MM.1S (cell line): ENCODE results near the gene IQCK.

Source experiments
- DNase-seq: peaks from one replicate; pipeline ENCODE4 v3.0.0-alpha.2; 2015
- H2AFZ ChIP-seq: fragments of 300-600 bp; sonication (generic); 2 replicates; pipeline ENCODE4 v1.6.0; 2016; ENCODE audit warnings: antibody characterized with exemption, low read length
- H3F3A ChIP-seq: fragments of 300-600 bp; sonication (generic); 2 replicates; pipeline ENCODE4 v1.6.1; 2016; ENCODE audit warnings: mild to moderate bottlenecking, antibody characterized with exemption, low read length, moderate library complexity, mixed read lengths; ENCODE audit not compliant: insufficient read depth
- H3K27ac ChIP-seq: fragments of 300-600 bp; sonication (generic); 2 replicates; pipeline ENCODE4 v1.5.1; 2016; ENCODE audit warnings: mild to moderate bottlenecking, low read length
- H3K27me3 ChIP-seq: fragments of 300-600 bp; sonication (generic); replicated peaks from 2 replicates; pipeline ENCODE4 v1.6.0; 2016; ENCODE audit warnings: low read length; ENCODE audit not compliant: insufficient read depth
- H3K36me3 ChIP-seq: fragments of 300-600 bp; sonication (generic); replicated peaks from 2 replicates; pipeline ENCODE4 v1.6.1; 2016; ENCODE audit warnings: mild to moderate bottlenecking, low read length, mixed read lengths; ENCODE audit not compliant: insufficient read depth
- H3K4me1 ChIP-seq: fragments of 300-600 bp; sonication (generic); 2 replicates; pipeline ENCODE4 v1.6.1; 2016; ENCODE audit warnings: low read length, mixed read lengths
- H3K4me2 ChIP-seq: fragments of 300-600 bp; sonication (generic); 2 replicates; pipeline ENCODE4 v1.6.0; 2016; ENCODE audit warnings: low read depth, low read length
- H3K4me3 ChIP-seq: fragments of 300-600 bp; sonication (generic); 2 replicates; pipeline ENCODE4 v1.5.1; 2016; ENCODE audit warnings: low read length, mixed read lengths
- H3K79me2 ChIP-seq: fragments of 300-600 bp; sonication (generic); 2 replicates; pipeline ENCODE4 v1.6.1; 2016; ENCODE audit warnings: mixed run types, low read length, mixed read lengths
- H3K9ac ChIP-seq: fragments of 300-600 bp; sonication (generic); 2 replicates; pipeline ENCODE4 v1.6.1; 2016; ENCODE audit warnings: low read length, mixed read lengths
- H3K9me2 ChIP-seq: fragments of 300-600 bp; sonication (generic); replicated peaks from 2 replicates; pipeline ENCODE4 v1.6.1; 2016; ENCODE audit warnings: mild to moderate bottlenecking, low read length, mixed read lengths; ENCODE audit not compliant: insufficient read depth
- H3K9me3 ChIP-seq: fragments of 300-600 bp; sonication (generic); replicated peaks from 2 replicates; pipeline ENCODE4 v1.6.1; 2016; ENCODE audit warnings: mild to moderate bottlenecking, low read length, mixed read lengths; ENCODE audit not compliant: insufficient read depth
- H4K20me1 ChIP-seq: fragments of 300-600 bp; sonication (generic); 2 replicates; pipeline ENCODE4 v1.6.1; 2016; ENCODE audit warnings: mild to moderate bottlenecking, low read length, moderate library complexity, mixed read lengths; ENCODE audit not compliant: insufficient read depth
- EZH2 ChIP-seq: fragments of 300-600 bp; sonication (generic); optimal IDR thresholded peaks from 2 replicates; pipeline ENCODE3; 2017; ENCODE audit warnings: low read depth, mild to moderate bottlenecking, antibody characterized with exemption, low read length, mixed read lengths
- EZH2phosphoT487 ChIP-seq: fragments of 300-600 bp; sonication (generic); IDR thresholded peaks from 2 replicates; pipeline ENCODE4 v1.6.1; 2018; ENCODE audit warnings: antibody characterized with exemption, low read length
- TF ChIP-seq, protein P1 (sequence below): fragments of 300-600 bp; sonication (generic); IDR thresholded peaks from 2 replicates; pipeline ENCODE4 v1.5.1; 2016; ENCODE audit warnings: antibody characterized with exemption, low read length, mixed read lengths

The IQCK gene

GRCh38 chr16:19781226-19781625 is 63.2 kb downstream of the IQCK start:
- peaks cover 14% of the 10 kb centered on the region for H3F3A ChIP-seq
- H3K79me2 ChIP-seq = no peaks in the 10 kb centered on the region
- DNase-seq = no peak
- H3K4me2 ChIP-seq = no peak overlapping the region
- H3K27ac ChIP-seq = no peak overlapping the region
- H2AFZ ChIP-seq = no peak overlapping the region
- no peaks in the 10 kb centered on the region for H3K9me2 ChIP-seq
- H3K4me1 ChIP-seq = peaks cover 7% of the 10 kb centered on the region
- no peaks in the 10 kb centered on the region for H3K9me3 ChIP-seq
- no peaks in the 10 kb centered on the region for H3K36me3 ChIP-seq
- no peak overlapping the region for H3K4me3 ChIP-seq
- no peak overlapping the region for H3K9ac ChIP-seq
- TF ChIP-seq, protein P1, sequence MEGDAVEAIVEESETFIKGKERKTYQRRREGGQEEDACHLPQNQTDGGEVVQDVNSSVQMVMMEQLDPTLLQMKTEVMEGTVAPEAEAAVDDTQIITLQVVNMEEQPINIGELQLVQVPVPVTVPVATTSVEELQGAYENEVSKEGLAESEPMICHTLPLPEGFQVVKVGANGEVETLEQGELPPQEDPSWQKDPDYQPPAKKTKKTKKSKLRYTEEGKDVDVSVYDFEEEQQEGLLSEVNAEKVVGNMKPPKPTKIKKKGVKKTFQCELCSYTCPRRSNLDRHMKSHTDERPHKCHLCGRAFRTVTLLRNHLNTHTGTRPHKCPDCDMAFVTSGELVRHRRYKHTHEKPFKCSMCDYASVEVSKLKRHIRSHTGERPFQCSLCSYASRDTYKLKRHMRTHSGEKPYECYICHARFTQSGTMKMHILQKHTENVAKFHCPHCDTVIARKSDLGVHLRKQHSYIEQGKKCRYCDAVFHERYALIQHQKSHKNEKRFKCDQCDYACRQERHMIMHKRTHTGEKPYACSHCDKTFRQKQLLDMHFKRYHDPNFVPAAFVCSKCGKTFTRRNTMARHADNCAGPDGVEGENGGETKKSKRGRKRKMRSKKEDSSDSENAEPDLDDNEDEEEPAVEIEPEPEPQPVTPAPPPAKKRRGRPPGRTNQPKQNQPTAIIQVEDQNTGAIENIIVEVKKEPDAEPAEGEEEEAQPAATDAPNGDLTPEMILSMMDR = no peak
- TF ChIP-seq EZH2 = no peak
- no peak for TF ChIP-seq EZH2phosphoT487
- no peaks in the 10 kb centered on the region for H4K20me1 ChIP-seq
- no peaks in the 10 kb centered on the region for H3K27me3 ChIP-seq

DNA sequence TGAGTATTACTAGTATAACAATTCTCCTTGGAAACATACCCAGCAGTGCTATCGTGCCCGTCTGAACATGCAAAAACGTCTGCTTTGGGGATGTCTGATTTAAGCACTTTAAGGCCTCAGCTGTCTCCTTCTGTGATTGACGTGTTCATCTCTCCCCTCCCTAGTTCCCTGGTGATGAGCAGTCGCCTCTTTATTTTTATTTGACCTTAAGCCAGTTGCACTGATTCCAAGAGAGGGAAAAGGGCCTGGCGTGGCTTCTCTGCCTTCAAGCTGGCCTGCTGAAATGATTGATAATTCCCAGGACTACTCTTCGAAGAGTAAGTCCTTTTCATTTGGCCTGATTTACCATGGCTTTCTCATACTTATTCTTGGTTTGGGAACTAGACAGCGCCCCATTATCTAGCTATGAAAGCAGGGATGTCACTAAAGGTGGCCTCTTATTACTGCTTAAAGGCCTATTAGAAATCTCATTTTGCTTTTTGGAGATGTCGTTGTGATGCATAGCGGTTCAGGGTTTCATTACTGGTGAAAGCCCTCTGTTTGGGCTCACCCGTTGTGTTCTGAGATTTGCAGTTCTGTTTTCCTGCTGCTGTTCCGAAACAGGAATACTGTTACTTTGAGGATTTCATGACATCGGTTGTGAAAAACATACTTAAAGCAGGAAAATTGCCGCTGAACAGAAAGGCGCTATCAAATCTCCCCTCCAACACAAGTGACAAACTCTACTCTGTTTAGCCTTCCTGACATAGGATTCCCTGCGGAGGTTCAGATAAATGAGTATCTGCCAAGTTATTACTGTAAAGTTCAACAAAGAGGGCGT is 65.5 kb downstream of the IQCK start:
- TF ChIP-seq EZH2phosphoT487 (no peak), EZH2 (no peak)
- TF ChIP-seq, protein P1 = no peak
- Histone ChIP-seq H3K27ac (no peak overlapping the region), H3K9me2 (no peaks in the 10 kb centered on the region)

GRCh38 chr16:19784183-19784736 is 66.2 kb downstream of the IQCK start:
- Histone ChIP-seq H3K36me3 (no peaks in the 10 kb centered on the region), H3K79me2 (no peaks in the 10 kb centered on the region), H3K4me3 (no peak overlapping the region), H3K27me3 (no peaks in the 10 kb centered on the region), H3K27ac (no peak overlapping the region), H4K20me1 (no peaks in the 10 kb centered on the region), H3F3A (no peaks in the 10 kb centered on the region), H3K9me3 (no peaks in the 10 kb centered on the region), H2AFZ (no peak overlapping the region), H3K4me2 (no peak overlapping the region), H3K9me2 (no peaks in the 10 kb centered on the region), H3K4me1 (no peaks in the 10 kb centered on the region), H3K9ac (no peak overlapping the region)
- DNase-seq = no peak
- TF ChIP-seq, protein P1 = no peak
- TF ChIP-seq EZH2 (no peak), EZH2phosphoT487 (no peak)

More for the DNA sequence above, 65.5 kb downstream of the IQCK start:
- Histone ChIP-seq H3K79me2 (no peaks in the 10 kb centered on the region), H3K4me1 (no peaks in the 10 kb centered on the region), H4K20me1 (no peaks in the 10 kb centered on the region), H3K9ac (no peak overlapping the region), H3K9me3 (no peaks in the 10 kb centered on the region), H3F3A (no peaks in the 10 kb centered on the region), H3K4me2 (no peak overlapping the region), H3K27me3 (no peaks in the 10 kb centered on the region), H3K36me3 (no peaks in the 10 kb centered on the region), H2AFZ (no peak overlapping the region), H3K4me3 (no peak overlapping the region)
- DNase-seq = no peak
